Ovary (tissue), 3 donors: ENCODE data around the gene SPATA1.

Source experiments
- CTCF ChIP-seq, 3 donors: fragments of 450-650 bp in 2 of 3; fragments of 200-600 bp in 1 of 3; IDR thresholded peaks; one replicate each; pipeline versions ENCODE4 v1.5.1 to v1.8.0; 2016 to 2022; ENCODE audit warnings: antibody characterized with exemption in 3 of 3, mild to moderate bottlenecking in 1 of 3
- EP300 ChIP-seq: sonication (generic); formaldehyde crosslinking; IDR thresholded peaks from one replicate; pipeline ENCODE4 v1.6.1; 2017; ENCODE audit warnings: antibody characterized with exemption
- donor health status: DM: no; HTN: no; CAD: no.

GRCh38 chr1:84598846-84599741, 92.9 kb downstream of the SPATA1 start:
- TF ChIP-seq CTCF (IDR thresholded peaks at IDR 0.05) (no peak), EP300 (no peak)
